ENCODE measurements around the gene PRDM10.
"Not testable (repeated sequence)": the region's sequence is repeated elsewhere in the genome, so short reads cannot be mapped to it uniquely, and the experiment has no call there.

Gene PRDM10

GRCh38 chr11:129974672-129975071, 28.0 kb downstream of the PRDM10 start:
- DNase-seq, result no peak

GRCh38 chr11:129974237-129974636, 28.4 kb downstream of the PRDM10 start:
- no peak for DNase-seq

GRCh38 chr11:129973809-129974208, 28.8 kb downstream of the PRDM10 start:
- no peak for DNase-seq

DNA sequence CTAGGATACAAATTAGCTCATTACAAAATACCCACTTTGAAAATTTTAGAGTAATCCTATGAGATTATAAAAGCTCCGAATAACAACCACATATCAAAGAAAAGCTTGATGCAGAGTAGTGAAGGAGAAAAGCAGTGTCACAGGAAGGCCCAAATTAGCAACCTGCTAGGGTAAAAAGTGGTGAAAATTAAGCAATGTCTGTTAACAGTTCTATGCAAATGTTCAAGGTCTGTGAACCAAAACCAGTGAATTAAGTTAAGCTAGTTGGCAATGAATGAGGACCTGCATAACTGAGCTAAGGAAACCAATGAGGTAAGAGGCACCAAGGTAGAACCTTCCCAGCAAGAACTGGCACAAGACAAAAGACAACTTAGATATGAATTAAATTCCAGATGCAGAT, 29.6 kb downstream of the PRDM10 start:
- DNase-seq, result no peak

GRCh38 chr11:129972611-129973010, 30.0 kb downstream of the PRDM10 start:
- DNase-seq, result no peak

DNA sequence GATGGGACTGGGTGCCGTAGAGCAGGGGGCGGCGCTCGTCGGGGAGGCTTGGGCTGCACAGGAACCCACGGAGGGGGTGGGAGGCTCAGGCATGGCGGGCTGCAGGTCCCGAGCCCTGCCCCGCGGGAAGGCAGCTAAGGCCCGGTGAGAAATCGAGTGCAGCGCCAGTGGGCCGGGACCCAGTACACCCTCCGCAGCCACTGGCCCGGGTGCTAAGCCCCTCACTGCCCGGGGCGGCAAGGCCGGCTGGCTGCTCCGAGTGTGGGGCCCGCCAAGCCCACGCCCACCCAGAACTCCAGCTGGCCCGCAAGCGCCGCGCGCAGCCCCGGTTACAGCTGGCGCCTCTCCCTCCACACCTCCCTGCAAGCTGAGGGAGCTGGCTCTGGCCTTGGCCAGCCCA, 30.8 kb downstream of the PRDM10 start:
- DNase-seq, result not testable (repeated sequence)

DNA sequence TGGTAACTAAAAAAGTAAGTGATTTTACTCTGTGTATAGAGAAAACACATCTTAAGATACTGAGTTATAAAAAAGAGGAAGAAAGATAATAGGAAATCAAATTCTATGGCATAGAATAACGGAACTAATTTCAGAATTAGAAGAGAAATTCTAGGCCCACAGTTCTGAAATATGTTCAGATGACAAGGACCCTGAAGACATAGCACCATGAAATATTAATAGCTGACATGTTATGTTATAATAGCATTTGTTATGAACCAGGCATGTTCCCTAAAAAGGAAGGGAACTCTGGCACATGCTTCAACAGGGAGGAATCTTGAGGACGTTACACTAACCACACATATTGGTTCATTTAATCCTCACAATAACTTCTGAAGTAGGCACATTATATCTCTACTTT, 32.7 kb downstream of the PRDM10 start:
- no peak for DNase-seq

DNA sequence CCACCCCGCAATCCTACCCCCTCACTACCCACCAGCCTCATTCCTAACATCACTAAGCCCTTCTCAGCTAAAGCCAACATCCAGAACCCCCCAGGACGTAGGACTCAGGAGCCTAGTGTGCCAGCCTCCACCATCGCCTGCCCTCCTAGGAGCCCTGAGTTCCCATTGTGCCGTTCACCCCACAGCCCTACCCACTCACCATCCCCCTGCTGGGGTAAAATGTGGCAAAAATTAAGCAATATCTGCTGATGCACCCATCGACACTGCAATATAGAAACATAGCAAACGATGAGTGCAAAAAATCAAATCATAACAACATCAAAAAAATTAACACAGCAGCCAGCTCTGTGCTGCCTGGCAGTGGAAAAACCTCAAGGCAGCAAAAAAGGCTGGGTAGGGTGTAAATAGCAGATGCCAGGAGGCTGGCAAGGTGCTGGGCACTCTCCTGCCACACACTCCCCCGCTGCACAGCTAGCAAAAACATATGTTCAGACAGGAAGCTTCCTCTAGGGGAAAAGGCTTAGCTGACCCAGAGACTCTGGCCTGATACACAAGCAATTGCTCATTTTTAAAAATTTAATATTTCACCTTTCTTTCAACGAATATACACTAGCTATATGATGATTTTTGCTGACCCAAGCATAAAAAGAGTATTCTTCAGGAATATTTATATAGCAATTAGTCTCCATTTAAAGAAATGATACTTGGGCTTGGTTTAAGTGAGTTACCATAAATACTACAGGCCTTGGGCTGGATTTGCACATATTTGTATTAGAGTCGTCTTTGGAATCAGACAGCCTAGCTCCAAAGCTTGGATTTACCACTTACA, 33.8 kb downstream of the PRDM10 start:
- DNase-seq, result no peak

DNA sequence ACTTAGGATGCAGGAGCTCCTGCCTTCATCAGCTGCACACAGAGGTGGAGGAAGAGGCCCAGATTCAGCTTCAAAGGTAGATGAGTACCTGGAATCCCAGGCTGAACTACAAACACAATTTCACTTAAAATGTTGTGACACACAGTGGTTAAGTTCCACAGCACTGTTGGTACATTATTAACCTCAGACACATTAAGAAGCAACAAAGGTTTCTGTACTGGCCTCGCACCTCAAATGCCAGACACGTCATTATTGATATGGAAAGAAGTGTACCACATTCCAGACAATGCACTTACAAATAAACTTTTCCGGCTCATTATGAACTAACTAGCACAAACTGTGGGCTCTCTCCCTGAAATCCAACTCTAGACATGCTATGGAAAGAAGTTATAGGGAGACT, 34.6 kb downstream of the PRDM10 start:
- DNase-seq, result no peak

GRCh38 chr11:129965248-129965647, 37.4 kb downstream of the PRDM10 start:
- no peak for DNase-seq

DNA sequence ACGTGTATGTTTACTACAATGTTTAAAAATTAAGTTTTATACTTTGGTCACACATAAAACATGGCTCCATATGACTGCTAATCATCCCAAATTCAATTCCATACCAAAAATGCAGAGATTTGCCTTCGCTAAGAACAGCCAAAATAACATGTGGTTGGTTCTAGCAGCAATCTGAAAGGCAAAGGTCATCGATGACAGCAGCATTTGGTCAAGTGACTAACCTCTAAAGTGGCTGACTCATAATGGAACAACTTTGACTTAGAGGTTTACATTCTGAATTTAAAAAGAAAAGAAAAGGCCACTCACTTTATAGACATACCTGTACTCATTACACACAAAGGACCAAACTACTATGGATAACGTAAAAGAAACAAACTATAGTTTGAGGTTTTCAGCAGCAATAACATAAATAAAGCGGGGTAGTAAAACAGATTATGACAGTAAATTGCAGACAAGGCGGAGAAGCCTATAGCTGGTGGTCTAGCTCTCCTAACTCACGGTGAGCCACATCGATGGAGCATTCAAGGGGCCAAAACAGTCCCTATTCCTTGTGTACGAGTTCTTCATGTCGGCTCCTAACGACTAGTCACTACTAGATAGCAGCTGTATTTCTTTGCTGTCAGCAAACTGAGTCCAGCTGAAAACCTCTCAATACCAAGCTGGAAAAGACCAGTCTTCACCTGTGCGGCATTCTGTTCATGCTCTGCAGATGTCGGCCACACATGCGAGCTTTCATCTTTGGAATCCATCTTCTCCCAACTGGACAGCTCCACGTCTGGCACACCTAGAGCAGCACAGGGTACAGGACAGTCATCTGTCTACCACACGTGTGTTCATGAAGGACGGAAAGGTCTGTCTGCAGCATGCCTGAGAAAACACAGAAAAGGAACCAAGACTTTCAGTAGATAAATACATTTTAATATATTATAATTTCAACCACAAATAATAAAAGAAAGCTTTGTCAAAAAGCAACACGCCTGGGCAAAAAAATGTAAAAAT, 42.1 kb downstream of the PRDM10 start:
- DNase-seq, result no peak

GRCh38 chr11:129959687-129960086, 42.9 kb downstream of the PRDM10 start:
- DNase-seq, result no peak

- no peak for DNase-seq
Observed at GRCh38 chr11:129955282-129955681, 47.4 kb downstream of the PRDM10 start.

DNA sequence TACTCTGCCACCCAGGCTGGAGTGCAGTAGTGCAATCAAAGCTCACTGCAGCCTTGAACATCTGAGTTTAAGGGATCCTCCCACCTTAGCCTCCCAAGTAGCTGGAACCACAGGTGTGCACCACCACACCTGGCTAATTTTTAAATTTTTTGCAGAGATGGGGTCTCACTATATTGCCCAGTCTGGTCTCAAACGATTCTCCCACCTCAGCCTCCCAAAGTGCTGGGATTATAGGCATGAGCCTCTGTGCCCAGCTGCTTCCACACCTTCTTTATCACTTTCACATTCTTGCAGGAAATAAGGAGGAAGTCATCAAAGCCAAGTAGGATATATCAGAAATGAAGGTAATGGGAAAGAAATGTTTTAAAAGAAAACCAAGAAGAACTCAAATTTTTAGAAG, 47.9 kb downstream of the PRDM10 start:
- DNase-seq, result not testable (repeated sequence)

DNA sequence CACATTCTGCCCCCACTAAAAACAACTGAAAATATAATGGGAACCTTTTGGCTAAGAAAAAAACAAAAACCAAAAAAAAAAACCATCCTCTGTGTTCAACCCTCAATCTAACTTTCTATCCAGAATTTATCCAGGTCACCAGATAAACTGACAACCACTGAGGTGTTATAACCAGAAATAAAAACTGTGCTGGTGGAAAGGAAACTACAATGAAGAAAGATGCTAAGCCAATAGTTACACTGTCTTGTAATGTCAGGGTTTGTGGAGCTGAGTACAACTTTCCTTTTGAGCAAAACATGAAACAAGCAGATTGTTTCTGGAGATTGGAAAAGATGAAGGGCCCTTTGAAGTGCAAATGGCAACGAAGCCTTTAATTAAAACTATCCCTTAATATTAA, 50.8 kb downstream of the PRDM10 start:
- no peak for DNase-seq

GRCh38 chr11:129951201-129951865, 51.3 kb downstream of the PRDM10 start:
- no peak for DNase-seq

DNA sequence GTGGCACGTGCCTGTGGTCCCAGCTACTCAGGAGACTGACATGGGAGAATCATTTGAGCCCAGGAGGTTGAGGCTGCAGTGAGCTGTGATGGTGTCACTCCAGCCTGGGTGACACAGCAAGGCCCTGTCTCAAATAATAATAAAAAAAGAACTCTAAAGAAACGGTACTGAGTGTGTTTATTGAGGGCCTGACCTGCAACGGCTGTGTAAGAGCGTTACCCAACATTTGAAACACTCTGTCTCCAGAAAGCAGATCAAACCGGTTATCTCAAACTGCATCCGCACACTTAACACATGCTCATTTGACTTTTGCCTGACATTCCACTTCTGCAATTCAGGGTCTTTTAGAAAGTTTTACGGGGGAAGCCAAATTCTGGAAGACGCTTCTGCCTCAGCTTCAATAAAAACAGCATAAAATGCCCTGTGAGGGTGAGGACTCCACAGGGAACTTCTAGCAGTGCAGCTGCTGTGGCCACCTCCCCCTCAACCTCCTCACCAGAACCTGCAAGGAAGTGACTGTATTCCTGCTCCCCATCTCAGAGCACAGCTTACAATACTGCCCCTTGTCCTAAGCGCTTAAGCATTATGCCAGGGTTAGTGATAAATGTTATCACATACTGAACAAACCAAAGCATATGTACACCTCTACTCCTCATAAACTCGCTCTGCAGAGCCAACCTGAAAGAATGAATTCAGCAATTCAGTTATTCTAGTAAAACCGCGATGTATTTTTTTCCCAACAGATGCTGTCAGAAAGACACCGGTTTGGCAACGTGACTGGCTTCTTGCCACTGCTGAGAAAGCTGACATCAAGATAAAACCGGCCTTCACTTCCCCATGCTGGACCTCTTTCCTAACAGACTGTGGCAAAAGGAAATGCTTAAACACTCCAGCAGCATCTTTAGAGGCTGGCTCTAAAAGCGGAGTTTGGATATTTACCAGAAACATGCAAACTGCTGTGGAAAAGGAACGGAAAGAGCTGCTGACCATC, 52.2 kb downstream of the PRDM10 start:
- no peak for DNase-seq

GRCh38 chr11:129948926-129949466, 53.6 kb downstream of the PRDM10 start:
- no peak for DNase-seq

- no peak for DNase-seq
Observed at GRCh38 chr11:129947474-129947873, 55.2 kb downstream of the PRDM10 start.

DNA sequence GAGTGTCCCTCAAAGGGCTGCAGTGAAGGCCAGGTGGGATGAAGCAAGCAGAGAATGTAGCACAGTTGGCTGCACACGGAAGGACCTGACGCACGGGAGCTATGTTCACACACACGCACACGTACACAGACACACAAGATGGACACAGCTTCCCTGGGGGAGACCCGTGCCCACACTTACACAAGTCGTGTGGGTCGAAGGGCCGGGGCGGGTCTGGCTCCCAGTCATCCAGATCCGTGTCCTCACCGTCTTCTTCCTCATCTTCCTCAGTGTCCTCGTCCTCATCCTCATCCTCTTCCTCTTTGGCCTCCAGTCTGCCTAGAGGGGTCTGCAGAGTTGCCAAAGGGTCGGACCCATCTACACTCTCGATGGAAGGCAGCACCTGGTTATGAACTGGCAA, 55.7 kb downstream of the PRDM10 start:
- no peak for DNase-seq

GRCh38 chr11:129946256-129946655, 56.4 kb downstream of the PRDM10 start:
- DNase-seq, result no peak

- DNase-seq, result no peak
Observed at GRCh38 chr11:129945373-129945772, 57.3 kb downstream of the PRDM10 start.

Data from activated CD4-positive, alpha-beta T cell treated with anti-CD3 and anti-CD28 coated beads, Interleukin-2, amount 50 U/mL, for 1 hour (primary cell).